Hepatocyte (in vitro differentiated cells): Measurements from ENCODE around the gene ADRM1. TPM values are rescaled to one million over a fixed set of nuclear protein-coding genes. Genes with fewer than 3 reads are reported as not detected.

ENCODE experiments used
- DNase-seq: peaks from one replicate; pipeline ENCODE4 v3.0.0-alpha.2; 2016; ENCODE audit warnings: low spot score
- H2AFZ ChIP-seq: fragments of 200-600 bp; sonication (generic); 2 replicates; pipeline ENCODE4 v1.6.0; 2016; ENCODE audit warnings: antibody characterized with exemption, mild to moderate bottlenecking
- H3K27ac ChIP-seq: fragments of 200-600 bp; sonication (generic); 2 replicates; pipeline ENCODE4 v1.5.1; 2016; ENCODE audit warnings: mild to moderate bottlenecking
- H3K27me3 ChIP-seq: fragments of 200-600 bp; sonication (generic); 2 replicates; pipeline ENCODE4 v1.6.1; 2016
- H3K36me3 ChIP-seq: fragments of 200-600 bp; sonication (generic); replicated peaks from 2 replicates; pipeline ENCODE4 v1.5.1; 2016; ENCODE audit warnings: low read depth; ENCODE audit not compliant: insufficient read depth
- H3K4me1 ChIP-seq: fragments of 200-600 bp; sonication (generic); 2 replicates; pipeline ENCODE4 v1.5.1; 2016; ENCODE audit warnings: mild to moderate bottlenecking, moderate library complexity; ENCODE audit not compliant: insufficient read depth
- H3K4me2 ChIP-seq: fragments of 200-600 bp; sonication (generic); 2 replicates; pipeline ENCODE4 v1.6.0; 2016
- H3K4me3 ChIP-seq: fragments of 200-600 bp; sonication (generic); 2 replicates; pipeline ENCODE4 v1.5.1; 2016; ENCODE audit warnings: mild to moderate bottlenecking
- H3K79me2 ChIP-seq: fragments of 200-600 bp; sonication (generic); 2 replicates; pipeline ENCODE4 v1.6.0; 2017; ENCODE audit warnings: mild to moderate bottlenecking
- H3K9me2 ChIP-seq: fragments of 200-600 bp; sonication (generic); replicated peaks from 2 replicates; pipeline ENCODE4 v1.6.0; 2017; ENCODE audit warnings: mild to moderate bottlenecking; ENCODE audit not compliant: insufficient read depth
- H3K9me3 ChIP-seq: fragments of 200-600 bp; sonication (generic); 2 replicates; pipeline ENCODE4 v1.5.1; 2016; ENCODE audit warnings: low read depth, mild to moderate bottlenecking
- H4K20me1 ChIP-seq: fragments of 200-600 bp; sonication (generic); 2 replicates; pipeline ENCODE4 v1.6.0; 2016; ENCODE audit warnings: mild to moderate bottlenecking; ENCODE audit not compliant: insufficient read depth, poor library complexity, severe bottlenecking
- CTCF ChIP-seq: fragments of 200-600 bp; sonication (generic); IDR thresholded peaks from 2 replicates; pipeline ENCODE4 v1.5.1; 2016; ENCODE audit warnings: antibody characterized with exemption, mild to moderate bottlenecking; ENCODE audit not compliant: poor library complexity
- EZH2 ChIP-seq: fragments of 200-600 bp; sonication (generic); IDR thresholded peaks from 2 replicates; pipeline ENCODE4 v1.6.1; 2016; ENCODE audit warnings: antibody characterized with exemption, mild to moderate bottlenecking, borderline replicate concordance
- EZH2phosphoT487 ChIP-seq: fragments of 200-600 bp; sonication (generic); IDR thresholded peaks from one replicate; pipeline ENCODE4 v1.6.1; 2018; ENCODE audit warnings: antibody characterized with exemption, mild to moderate bottlenecking, low read depth, moderate library complexity; ENCODE audit not compliant: unreplicated experiment, severe bottlenecking
- WGBS: methylation state at CpG from one replicate; pipeline ENCODE4 v1.1.6; 2016; ENCODE audit warnings: low lambda C conversion rate; ENCODE audit errors: missing lambda C conversion rate; 5-methylcytosine and 5-hydroxymethylcytosine counted together
- polyA plus RNA-seq: library from polyadenylated mRNA; unstranded; fragments of >200 nt; fragmentation: Nextera tagmentation; extraction: Ambion mirVana; gene quantifications from 2 replicates; pipeline ENCODE4 v1.2.1, GENCODE V29; 2016
- total RNA-seq: library from RNA; depleted of rRNA; stranded (reverse); fragments of >200 nt; gene quantifications from 2 replicates; pipeline ENCODE4 v1.2.3, GENCODE V29; 2014

ADRM1 gene
- total and polyA plus RNA-seq, 2 experiments from 2014 or later: 103 to 144 TPM

- Histone ChIP-seq H3K36me3 (no peaks in the 10 kb centered on the region), H3K27me3 (no peaks in the 10 kb centered on the region), H3K9me3 (no peaks in the 10 kb centered on the region), H3K4me1 (no peaks in the 10 kb centered on the region), H3K27ac (no peak overlapping the region), H4K20me1 (no peaks in the 10 kb centered on the region), H3K9me2 (no peaks in the 10 kb centered on the region), H3K4me3 (no peak overlapping the region), H3K79me2 (no peaks in the 10 kb centered on the region), H2AFZ (no peak overlapping the region), H3K4me2 (no peak overlapping the region)
- DNase-seq: no peak
- 89% methylated on average over 29 of the region's 29 CpGs for WGBS
- no peak for TF ChIP-seq EZH2phosphoT487
Observed at GRCh38 chr20:62297449-62298227, 5.2 kb upstream of the ADRM1 start.

GRCh38 chr20:62298577-62299249, 4.1 kb upstream of the ADRM1 start:
- Histone ChIP-seq H3K36me3 (no peaks in the 10 kb centered on the region), H2AFZ (no peak overlapping the region), H4K20me1 (peaks cover 6% of the 10 kb centered on the region), H3K4me1 (no peaks in the 10 kb centered on the region), H3K79me2 (peaks cover 6% of the 10 kb centered on the region), H3K4me3 (no peak overlapping the region), H3K9me2 (no peaks in the 10 kb centered on the region), H3K27ac (no peak overlapping the region), H3K27me3 (no peaks in the 10 kb centered on the region), H3K4me2 (no peak overlapping the region), H3K9me3 (no peaks in the 10 kb centered on the region)
- WGBS: 96% methylated on average over 33 of the region's 33 CpGs
- no peak for DNase-seq
- TF ChIP-seq CTCF (no peak), EZH2phosphoT487 (no peak), EZH2 (no peak)

GRCh38 chr20:62299666-62300236, 3.0 kb upstream of the ADRM1 start:
- Histone ChIP-seq H3K9me2 (no peaks in the 10 kb centered on the region), H4K20me1 (peaks cover 16% of the 10 kb centered on the region), H3K36me3 (no peaks in the 10 kb centered on the region), H3K79me2 (peaks cover 17% of the 10 kb centered on the region), H3K4me3 (no peak overlapping the region), H3K4me2 (no peak overlapping the region), H2AFZ (no peak overlapping the region), H3K4me1 (peaks cover 9% of the 10 kb centered on the region), H3K27ac (no peak overlapping the region), H3K27me3 (no peaks in the 10 kb centered on the region), H3K9me3 (no peaks in the 10 kb centered on the region)
- TF ChIP-seq EZH2phosphoT487 (no peak), EZH2 (no peak), CTCF (no peak)
- WGBS: 92% methylated on average over 12 of the region's 12 CpGs
- DNase-seq: no peak

- H3K9me2 ChIP-seq: no peaks in the 10 kb centered on the region
- WGBS: 86% methylated on average over 11 of the region's 11 CpGs
- H3K27me3 ChIP-seq: no peaks in the 10 kb centered on the region
- no peak overlapping the region for H3K4me2 ChIP-seq
- peaks cover 13% of the 10 kb centered on the region for H3K4me1 ChIP-seq
- peaks cover 22% of the 10 kb centered on the region for H3K79me2 ChIP-seq
- H3K9me3 ChIP-seq: no peaks in the 10 kb centered on the region
- DNase-seq: no peak
- no peak overlapping the region for H3K4me3 ChIP-seq
- H3K36me3 ChIP-seq: no peaks in the 10 kb centered on the region
- no peak overlapping the region for H3K27ac ChIP-seq
- no peak overlapping the region for H2AFZ ChIP-seq
- TF ChIP-seq EZH2 (no peak), CTCF (no peak), EZH2phosphoT487 (no peak)
- peaks cover 22% of the 10 kb centered on the region for H4K20me1 ChIP-seq
Observed at GRCh38 chr20:62300319-62300718, 2.5 kb upstream of the ADRM1 start.
